Liver (tissue), 9 donors: ENCODE measurements around the gene GLP2R. TPM values are rescaled to one million over a fixed set of nuclear protein-coding genes. Genes with fewer than 3 reads are reported as not detected.

Experiments used
- DNase-seq: peaks from one replicate; pipeline ENCODE4 v3.0.0-alpha.2; 2017; ENCODE audit warnings: low spot score
- H3K27ac ChIP-seq, 2 donors: one replicate each; pipeline ENCODE4 v1.7.0; 2013; ENCODE audit warnings: inconsistent platforms in 2 of 2, low read length in 2 of 2, control low read depth in 1 of 2, low read depth in 1 of 2, mild to moderate bottlenecking in 1 of 2
- H3K27me3 ChIP-seq, 4 donors: one replicate each; pipeline versions ENCODE4 v1.6.1 to v1.7.0; 2013; ENCODE audit warnings: low read length in 3 of 4, inconsistent platforms in 1 of 4, mild to moderate bottlenecking in 1 of 4, moderate library complexity in 1 of 4; ENCODE audit not compliant: control insufficient read depth in 4 of 4, insufficient read depth in 4 of 4
- H3K36me3 ChIP-seq, 4 donors: one replicate each; pipeline versions ENCODE4 v1.6.1 to v1.7.0; 2013; ENCODE audit warnings: low read length in 3 of 4, mild to moderate bottlenecking in 3 of 4, low read depth in 1 of 4, moderate library complexity in 1 of 4; ENCODE audit not compliant: control insufficient read depth in 4 of 4, insufficient read depth in 3 of 4
- H3K4me1 ChIP-seq, 4 donors: one replicate each; pipeline versions ENCODE4 v1.6.1 to v1.7.0; 2013; ENCODE audit warnings: low read length in 3 of 4, mild to moderate bottlenecking in 3 of 4, moderate library complexity in 1 of 4; ENCODE audit not compliant: control insufficient read depth in 4 of 4, insufficient read depth in 4 of 4
- H3K4me3 ChIP-seq, 3 donors: one replicate each; pipeline versions ENCODE4 v1.6.1 to v1.7.0; 2013; ENCODE audit warnings: low read length in 3 of 3, control low read depth in 1 of 3, low read depth in 1 of 3, mild to moderate bottlenecking in 1 of 3
- H3K9ac ChIP-seq, 2 donors: one replicate each; pipeline ENCODE4 v1.7.0; 2013; ENCODE audit warnings: low read length in 2 of 2, mild to moderate bottlenecking in 2 of 2, moderate library complexity in 2 of 2, control low read depth in 1 of 2, low read depth in 1 of 2
- H3K9me3 ChIP-seq, 4 donors: one replicate each; pipeline versions ENCODE4 v1.6.1 to v1.7.0; 2013; ENCODE audit warnings: low read length in 3 of 4; ENCODE audit not compliant: control insufficient read depth in 4 of 4
- ATF3 ChIP-seq: IDR thresholded peaks from 2 replicates; pipeline ENCODE4 v1.6.1; 2016; ENCODE audit warnings: antibody characterized with exemption
- CTCF ChIP-seq: fragments of 150-350 bp; IDR thresholded peaks from 2 replicates; pipeline ENCODE4 v1.5.1; 2017; ENCODE audit warnings: improper control_type of control experiment, low read depth, low read length; ENCODE audit not compliant: missing input control
- EGR1 ChIP-seq, 2 donors: IDR thresholded peaks; 2 replicates each; pipeline ENCODE4 v1.6.1; 2016 to 2018; ENCODE audit warnings: antibody characterized with exemption in 2 of 2, low read depth in 2 of 2
- FOXA1 ChIP-seq: IDR thresholded peaks from 2 replicates; pipeline ENCODE4 v1.6.1; 2016; ENCODE audit warnings: antibody characterized with exemption
- FOXA2 ChIP-seq: IDR thresholded peaks from 2 replicates; pipeline ENCODE4 v1.6.1; 2016; ENCODE audit warnings: antibody characterized with exemption
- GABPA ChIP-seq, 2 donors: IDR thresholded peaks in 1 of 2; conservative IDR thresholded peaks in 1 of 2; 2 replicates each; pipeline ENCODE4 v1.6.1; 2016; ENCODE audit warnings: antibody characterized with exemption in 2 of 2, mild to moderate bottlenecking in 1 of 2, moderate library complexity in 1 of 2
- HNF4A ChIP-seq, 2 donors: conservative IDR thresholded peaks; 2 replicates each; pipeline ENCODE4 v1.6.1; 2016; ENCODE audit warnings: antibody characterized with exemption in 2 of 2, mild to moderate bottlenecking in 2 of 2
- HNF4G ChIP-seq: IDR thresholded peaks from 2 replicates; pipeline ENCODE4 v1.6.1; 2016; ENCODE audit warnings: antibody characterized with exemption
- JUND ChIP-seq, 2 donors: IDR thresholded peaks; 2 replicates each; pipeline ENCODE4 v1.6.1; 2016; ENCODE audit warnings: antibody characterized with exemption in 2 of 2
- MAX ChIP-seq: IDR thresholded peaks from 2 replicates; pipeline ENCODE4 v1.6.1; 2016; ENCODE audit warnings: antibody characterized with exemption
- NR2F2 ChIP-seq: IDR thresholded peaks from 2 replicates; pipeline ENCODE4 v1.6.1; 2016; ENCODE audit warnings: antibody characterized with exemption
- RAD21 ChIP-seq, 2 donors: IDR thresholded peaks; 2 replicates each; pipeline ENCODE4 v1.6.1; 2016; ENCODE audit warnings: antibody characterized with exemption in 2 of 2, mild to moderate bottlenecking in 2 of 2
- REST ChIP-seq: IDR thresholded peaks from 2 replicates; pipeline ENCODE4 v1.6.1; 2016; ENCODE audit warnings: antibody characterized with exemption, mild to moderate bottlenecking
- RXRA ChIP-seq, 2 donors: IDR thresholded peaks; 2 replicates each; pipeline ENCODE4 v1.6.1; 2017 to 2018; ENCODE audit warnings: antibody characterized with exemption in 2 of 2, mild to moderate bottlenecking in 1 of 2
- SP1 ChIP-seq: IDR thresholded peaks from 2 replicates; pipeline ENCODE4 v1.6.1; 2018; ENCODE audit warnings: antibody characterized with exemption, mild to moderate bottlenecking
- TAF1 ChIP-seq: conservative IDR thresholded peaks from 2 replicates; pipeline ENCODE4 v1.6.1; 2016; ENCODE audit warnings: antibody characterized with exemption, mild to moderate bottlenecking
- YY1 ChIP-seq: IDR thresholded peaks from 2 replicates; pipeline ENCODE4 v1.6.1; 2016; ENCODE audit warnings: antibody characterized with exemption, mild to moderate bottlenecking
- ZBTB33 ChIP-seq: IDR thresholded peaks from 2 replicates; pipeline ENCODE4 v1.6.1; 2016; ENCODE audit warnings: antibody characterized with exemption
- WGBS: extraction: QIAGEN DNeasy Blood & Tissue Kit; methylation state at CpG from one replicate; pipeline ENCODE4 v1.1.7; 2013; 5-methylcytosine and 5-hydroxymethylcytosine counted together
- polyA plus RNA-seq, 2 donors: library from polyadenylated mRNA; stranded (reverse) in 1 of 2; unstranded in 1 of 2; fragments of 200-250 nt in 1 of 2; fragments of >200 nt in 1 of 2; fragmentation: Nextera tagmentation in 1 of 2; extraction: Ambion mirVana in 1 of 2; gene quantifications; one replicate each; pipeline versions ENCODE4 v1.2.1 to v1.2.3, GENCODE V29; 2013 to 2015
- total RNA-seq, 2 donors: library from RNA; depleted of rRNA; stranded (reverse); fragments of >200 nt; gene quantifications; one replicate each; pipeline ENCODE4 v1.2.3, GENCODE V29; 2014
- donor health status: healthy.
- donor health status: healthy.
- donor health status: healthy.
- donor health status: healthy.
- donor health status: healthy.

GLP2R gene
- total and polyA plus RNA-seq, 4 donors: 0.39 to 1.4 (median 0.58) TPM

GRCh38 chr17:9859781-9860180, 34.1 kb downstream of the GLP2R start:
- no peak overlapping the region for H3K27ac ChIP-seq
- WGBS: 84% methylated on average over 5 of the region's 5 CpGs

More at GRCh38 chr17:9859781-9860180, 34.1 kb downstream of the GLP2R start:
- DNase-seq: no peak
- no peak for TF ChIP-seq RXRA (IDR thresholded peaks at IDR 0.05)
- no peak for TF ChIP-seq FOXA2
- TF ChIP-seq HNF4A (conservative IDR thresholded peaks at IDR 0.05): no peak
- TF ChIP-seq NR2F2: no peak
- no peak for TF ChIP-seq EGR1 (IDR thresholded peaks at IDR 0.05; ENCODE audit: low read depth in 2 of 2)
- no peak for TF ChIP-seq TAF1
- TF ChIP-seq REST: no peak
- no peak for TF ChIP-seq RAD21 (IDR thresholded peaks at IDR 0.05)
- TF ChIP-seq HNF4G: no peak
- no peak for TF ChIP-seq GABPA (IDR thresholded peaks at IDR 0.05 in 1 of 2, conservative IDR thresholded peaks at IDR 0.05 in 1 of 2)
- TF ChIP-seq SP1: no peak
- TF ChIP-seq CTCF: no peak
- no peak for TF ChIP-seq FOXA1
- no peak for TF ChIP-seq ZBTB33
- no peak for TF ChIP-seq YY1
- no peak for TF ChIP-seq MAX
- TF ChIP-seq ATF3: no peak
- TF ChIP-seq JUND (IDR thresholded peaks at IDR 0.05): no peak
- Histone ChIP-seq H3K4me1 (no peaks in the 10 kb centered on the region), H3K36me3 (no peaks in the 10 kb centered on the region), H3K4me3 (no peak overlapping the region), H3K9me3 (peaks cover 1 to 10% (median 4%) of the 10 kb centered on the region in 4 donors), H3K27me3 (no peaks in the 10 kb centered on the region), H3K9ac (no peak overlapping the region)
